Fibroblast of skin of left biceps (primary cell): ENCODE data around the gene SPAG4.
A peak's percentile ranks its signal among the peaks of the same experiment; 100 is the strongest.

Source experiments
- DNase-seq, 2 experiments: peaks; one replicate each; pipeline ENCODE4 v3.0.0-alpha.2; 2013; ENCODE audit warnings: low read depth in 2 of 2

SPAG4 gene

DNA sequence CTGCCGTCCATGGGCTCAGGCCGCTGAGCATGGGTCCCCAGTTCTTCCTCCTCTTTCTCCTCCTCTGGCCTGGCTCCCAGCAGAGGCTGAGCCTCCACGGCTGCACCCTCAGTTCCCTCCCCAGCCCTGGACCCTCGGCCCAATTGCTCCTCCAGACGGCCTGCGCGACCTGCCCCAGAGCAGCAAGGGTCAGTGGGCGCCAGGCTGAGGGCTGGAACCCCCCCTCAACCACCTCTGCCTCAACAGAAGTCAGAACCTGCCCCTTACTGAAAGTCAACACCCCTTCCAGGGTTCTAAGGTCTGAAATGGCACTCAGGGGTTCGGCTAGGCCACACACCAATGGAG, 15.9 kb upstream of the SPAG4 start:
- DNase-seq = no peak

- DNase-seq = no peak
These were observed 15.2 kb upstream of the SPAG4 start for GRCh38 chr20:35600176-35600992.

- peak in 1 of 2 experiments; percentile 21 for DNase-seq
These were observed 14.3 kb upstream of the SPAG4 start for GRCh38 chr20:35600993-35601973.

GRCh38 chr20:35601990-35602389, 13.6 kb upstream of the SPAG4 start:
- no peak for DNase-seq

- DNase-seq = no peak
These were observed 12.7 kb upstream of the SPAG4 start for GRCh38 chr20:35602851-35603495.

- DNase-seq = no peak
These were observed 11.8 kb upstream of the SPAG4 start for GRCh38 chr20:35603695-35604448.

DNA sequence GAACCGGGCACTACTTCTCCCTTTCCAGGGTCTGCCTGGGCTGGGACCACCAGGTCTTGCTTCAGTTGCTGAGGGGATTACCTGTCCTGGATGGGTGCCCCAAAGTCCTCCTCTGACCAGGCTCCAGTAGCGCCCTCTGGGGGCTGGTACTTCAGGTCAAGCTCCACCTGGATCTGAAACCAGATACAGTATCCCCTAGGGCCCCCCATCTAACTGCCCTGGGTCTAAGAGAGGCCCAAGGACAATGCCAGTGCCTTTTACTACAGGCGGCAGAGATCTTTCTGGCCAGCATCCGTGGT, 11.2 kb upstream of the SPAG4 start:
- DNase-seq = no peak

DNA sequence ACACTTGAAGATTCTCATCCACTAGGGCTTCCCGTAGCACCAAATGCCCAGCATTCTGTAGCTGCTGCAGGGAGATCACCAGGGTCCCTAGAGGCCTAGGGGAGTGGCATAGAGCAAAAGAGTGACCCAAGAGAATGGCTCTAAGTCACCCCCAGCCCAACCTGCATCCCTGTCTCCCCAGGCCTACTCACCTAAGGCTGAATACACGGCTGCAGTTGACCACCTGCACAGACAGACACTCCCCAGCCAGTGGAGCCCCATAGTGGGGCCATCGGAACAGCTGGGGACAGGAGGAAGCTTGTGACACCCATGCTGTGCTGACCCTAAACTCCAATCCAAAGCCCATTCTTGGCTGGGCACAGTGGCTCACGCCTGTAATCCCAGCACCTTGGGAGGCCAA, 9.5 kb upstream of the SPAG4 start:
- no peak for DNase-seq

- DNase-seq = no peak
These were observed 8.5 kb upstream of the SPAG4 start for GRCh38 chr20:35607003-35607735.

DNA sequence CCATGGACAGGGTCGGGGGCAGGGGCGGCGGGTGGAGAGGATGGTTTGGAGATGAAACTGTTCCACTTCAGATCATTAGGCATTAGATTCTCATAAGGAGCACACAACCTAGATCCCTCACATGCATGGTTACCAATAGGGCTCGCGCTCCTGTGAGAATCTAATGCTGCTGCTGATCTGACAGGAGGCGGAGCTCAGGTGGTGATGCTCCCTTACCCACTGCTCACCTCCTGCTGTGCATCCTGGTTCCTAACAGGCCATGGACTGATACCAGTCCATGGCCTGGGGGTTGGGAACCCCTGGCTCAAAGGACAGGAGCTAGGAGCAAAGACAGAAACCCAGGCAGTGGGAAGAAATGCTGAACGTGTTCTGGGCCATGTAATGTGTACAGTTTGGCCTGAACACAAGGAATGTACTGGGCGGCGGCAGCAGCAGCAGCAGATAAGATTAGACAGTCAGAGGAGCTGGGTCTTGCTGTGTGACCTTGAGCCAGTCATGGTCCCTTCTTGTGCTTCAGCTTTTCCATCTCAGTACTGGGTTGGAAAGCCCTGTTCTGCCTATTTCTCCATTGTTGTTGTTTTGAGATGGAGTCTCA, 4.7 kb upstream of the SPAG4 start:
- DNase-seq = no peak

GRCh38 chr20:35611482-35611881, 4.1 kb upstream of the SPAG4 start:
- DNase-seq = no peak

- DNase-seq = peak; percentile 46 to 99
These were observed 1.1 kb downstream of the SPAG4 start for GRCh38 chr20:35616465-35617396.

- no peak for DNase-seq
These were observed 2.0 kb downstream of the SPAG4 start for GRCh38 chr20:35617397-35618262.

DNA sequence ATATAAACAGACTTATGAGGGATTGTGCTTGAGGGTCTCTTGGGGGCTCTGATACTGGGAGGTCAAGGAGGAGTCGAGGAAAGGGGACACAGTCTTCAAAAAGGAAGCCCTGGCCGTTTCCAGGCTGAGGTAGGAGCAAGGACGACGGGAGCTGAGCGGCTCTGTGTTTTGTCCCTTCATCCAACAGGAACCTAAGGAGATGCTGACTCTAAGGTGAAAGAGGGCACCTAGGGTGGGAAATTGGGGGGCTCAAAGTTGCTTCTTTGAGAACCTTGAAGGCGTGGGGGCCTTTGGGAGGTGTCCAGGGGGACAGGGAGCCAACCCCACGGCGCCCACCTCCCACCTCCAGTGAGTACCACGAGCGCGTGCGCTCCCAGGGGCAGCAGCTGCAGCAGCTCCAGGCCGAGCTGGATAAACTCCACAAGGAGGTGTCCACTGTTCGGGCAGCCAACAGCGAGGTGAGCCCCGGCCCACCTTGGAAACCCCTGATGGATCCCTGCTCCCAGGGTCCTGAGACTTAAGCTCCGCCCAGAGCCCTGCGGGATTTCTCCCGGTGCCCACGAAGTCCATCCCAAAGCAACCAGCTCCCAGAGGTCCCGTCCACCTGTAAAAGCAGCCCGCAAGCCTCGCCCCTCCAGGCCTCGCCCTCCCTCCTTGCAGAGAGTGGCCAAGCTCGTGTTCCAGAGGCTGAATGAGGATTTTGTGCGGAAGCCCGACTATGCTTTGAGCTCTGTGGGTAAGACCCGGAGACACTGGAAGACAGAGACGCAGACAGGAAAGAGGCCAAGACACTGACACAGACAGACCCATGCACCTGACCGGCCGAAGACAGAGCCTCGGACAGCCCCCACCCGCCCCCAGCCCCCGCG, 2.9 kb downstream of the SPAG4 start:
- DNase-seq = no peak

GRCh38 chr20:35619196-35620095, 3.8 kb downstream of the SPAG4 start:
- peak in 1 of 2 experiments; percentile 46 for DNase-seq

GRCh38 chr20:35620818-35621559, 5.4 kb downstream of the SPAG4 start:
- DNase-seq = no peak
